ENCODE data around the gene TNPO1.

- no peak for TF ChIP-seq PATZ1 (CRISPR knock-in tag; IDR thresholded peaks at IDR 0.05; ENCODE audit: borderline replicate concordance)
- TF ChIP-seq IRF2 (CRISPR knock-in tag; IDR thresholded peaks at IDR 0.05) = no peak
- TF ChIP-seq ZNF165 (CRISPR knock-in tag; IDR thresholded peaks at IDR 0.05; ENCODE audit: borderline replicate concordance) = no peak
- TF ChIP-seq POLR2A (conservative IDR thresholded peaks at IDR 0.05) = no peak
- TF ChIP-seq ZNF140 (CRISPR knock-in tag; IDR thresholded peaks at IDR 0.05) = no peak
- TF ChIP-seq ZNF280B (CRISPR knock-in tag; IDR thresholded peaks at IDR 0.05) = no peak
- TF ChIP-seq ESRRA (IDR thresholded peaks at IDR 0.05; ENCODE audit: borderline replicate concordance, low read depth) = no peak
- no peak for TF ChIP-seq FOXM1 (IDR thresholded peaks at IDR 0.05; ENCODE audit: low read depth)
- no peak for TF ChIP-seq FOXM1 (CRISPR knock-in tag; IDR thresholded peaks at IDR 0.05; ENCODE audit: low read depth)
- TF ChIP-seq COPS2 (conservative IDR thresholded peaks at IDR 0.05) = no peak
- no peak for TF ChIP-seq EZH2 (IDR thresholded peaks at IDR 0.05; ENCODE audit: borderline replicate concordance, low read depth, low read length)
Measured at GRCh38 chr5:72770266-72770665, 46.2 kb upstream of the TNPO1 start.
